B cell (primary cell): ENCODE measurements around the gene CCDC187. TPM values are rescaled to one million over a fixed set of nuclear protein-coding genes. Genes with fewer than 3 reads are reported as not detected.

Source experiments
- ATAC-seq: fragments of 200-7000 bp; cut with Tn5 transposase; one replicate; pipeline ENCODE4 v1.10.0; 2021; ENCODE audit warnings: low read depth, mild to moderate bottlenecking, moderate number of reproducible peaks, moderate library complexity
- CTCF ChIA-PET: fragments of 350-600 bp; sonication (Branson Sonifier 250); formaldehyde crosslinking; loops from one replicate; lab custom pipeline; 2021; ENCODE audit warnings: antibody characterized with exemption, inconsistent platforms; lab: Charles Lee
- POLR2A ChIA-PET: fragments of 350-600 bp; sonication (Branson Sonifier 250); formaldehyde crosslinking; loops from one replicate; lab custom pipeline; 2021; ENCODE audit warnings: antibody characterized with exemption; lab: Charles Lee
- DNase-seq: peaks from one replicate; pipeline ENCODE4 v3.0.0; 2013
- H2AFZ ChIP-seq: 2 replicates; pipeline ENCODE4 v1.6.1; 2012; ENCODE audit warnings: mild to moderate bottlenecking, low read depth, low read length; ENCODE audit not compliant: insufficient read depth, poor library complexity, severe bottlenecking
- H3K27ac ChIP-seq, 2 donors: 1 replicate in 1 of 2; 2 replicates in 1 of 2; pipeline ENCODE4 v1.5.1; 2012 to 2013; ENCODE audit warnings: low read length in 2 of 2, mild to moderate bottlenecking in 2 of 2, moderate library complexity in 1 of 2
- H3K27me3 ChIP-seq, 4 experiments: fragments of 200-600 bp in 1 of 4; sonication (generic) in 1 of 4; replicated peaks in 1 of 4; 1 replicate in 2 of 4; 2 replicates in 2 of 4; pipeline versions ENCODE4 v1.6.1 to v1.7.0; 2013 to 2016; ENCODE audit warnings: low read length in 3 of 4, mild to moderate bottlenecking in 2 of 4, mixed read lengths in 1 of 4, moderate library complexity in 1 of 4; ENCODE audit not compliant: insufficient read depth in 4 of 4, control insufficient read depth in 3 of 4; ENCODE audit errors: control extremely low read depth in 1 of 4
- H3K36me3 ChIP-seq, 2 experiments: replicated peaks in 1 of 2; 1 replicate in 1 of 2; 2 replicates in 1 of 2; pipeline versions ENCODE4 v1.6.1 to v1.7.1; 2013; ENCODE audit warnings: low read length in 1 of 2; ENCODE audit not compliant: insufficient read depth in 2 of 2, control insufficient read depth in 1 of 2; ENCODE audit errors: control extremely low read depth in 1 of 2, extremely low read depth in 1 of 2
- H3K4me1 ChIP-seq, 2 donors: fragments of 200-600 bp in 1 of 2; sonication (generic) in 1 of 2; 1 replicate in 1 of 2; 2 replicates in 1 of 2; pipeline versions ENCODE4 v1.5.1 to v1.6.1; 2013 to 2017; ENCODE audit warnings: low read length in 2 of 2; ENCODE audit not compliant: control insufficient read depth in 2 of 2, insufficient read depth in 2 of 2
- H3K4me2 ChIP-seq: replicated peaks from 2 replicates; pipeline ENCODE3; 2012; ENCODE audit warnings: mild to moderate bottlenecking, low read depth, low read length; ENCODE audit not compliant: poor library complexity, severe bottlenecking
- H3K4me3 ChIP-seq, 5 experiments: fragments of 200-600 bp in 1 of 5; sonication (generic) in 1 of 5; 1 replicate in 3 of 5; 2 replicates in 2 of 5; pipeline versions ENCODE4 v1.5.1 to v1.7.0; 2011 to 2016; ENCODE audit warnings: low read length in 4 of 5, mild to moderate bottlenecking in 4 of 5, low read depth in 2 of 5, control low read depth in 1 of 5, moderate library complexity in 1 of 5; ENCODE audit not compliant: insufficient read depth in 1 of 5; ENCODE audit errors: control extremely low read depth in 1 of 5, extremely low read depth in 1 of 5
- H3K79me2 ChIP-seq: fragments of 200-600 bp; sonication (generic); one replicate; pipeline ENCODE4 v1.6.0; 2016; ENCODE audit warnings: low read length; ENCODE audit not compliant: control insufficient read depth, insufficient read depth
- H3K9ac ChIP-seq: fragments of 200-600 bp; sonication (generic); 2 replicates; pipeline ENCODE4 v1.6.1; 2017; ENCODE audit warnings: mild to moderate bottlenecking, low read length, moderate library complexity
- H3K9me3 ChIP-seq, 3 donors: one replicate each; pipeline versions ENCODE4 v1.6.1 to v1.7.1; 2013; ENCODE audit warnings: low read length in 2 of 3; ENCODE audit not compliant: control insufficient read depth in 2 of 3, insufficient read depth in 1 of 3; ENCODE audit errors: control extremely low read depth in 1 of 3
- H4K20me1 ChIP-seq: 2 replicates; pipeline ENCODE4 v1.6.0; 2012; ENCODE audit warnings: mild to moderate bottlenecking, low read length; ENCODE audit not compliant: insufficient read depth, control insufficient read depth, poor library complexity, severe bottlenecking
- H3K27ac Mint-ChIP-seq: one replicate; pipeline ENCODE4 v1.8.0; 2021; ENCODE audit warnings: mixed read lengths
- H3K27me3 Mint-ChIP-seq: one replicate; pipeline ENCODE4 v1.8.0; 2021; ENCODE audit warnings: mixed read lengths
- H3K4me1 Mint-ChIP-seq: one replicate; pipeline ENCODE4 v1.8.0; 2021; ENCODE audit warnings: mixed read lengths
- H3K4me3 Mint-ChIP-seq: one replicate; pipeline ENCODE4 v1.8.0; 2021; ENCODE audit warnings: mixed read lengths
- H3K9me3 Mint-ChIP-seq: one replicate; pipeline ENCODE4 v1.8.0; 2022; ENCODE audit warnings: mixed read lengths; ENCODE audit not compliant: insufficient read depth
- EZH2 ChIP-seq: IDR thresholded peaks from 2 replicates; pipeline ENCODE4 v1.6.1; 2012; ENCODE audit warnings: borderline replicate concordance, low read depth, mild to moderate bottlenecking, moderate library complexity, low read length; ENCODE audit not compliant: insufficient read depth, poor library complexity, severe bottlenecking
- WGBS: methylation state at CpG from one replicate; pipeline ENCODE4 v1.1.5; 2013; ENCODE audit warnings: missing lambda C conversion rate; ENCODE audit not compliant: insufficient coverage; 5-methylcytosine and 5-hydroxymethylcytosine counted together
- intact Hi-C: fragments of 100-400 bp; cut with micrococcal nuclease; formaldehyde crosslinking; loops from one replicate; pipeline ENCODE4 v1.10.0; 2022
- polyA plus RNA-seq: library from polyadenylated mRNA; depleted of rRNA; stranded (reverse); fragments of >200 nt; gene quantifications from 2 replicates; pipeline ENCODE4 v1.2.3, GENCODE V29; 2012
- total RNA-seq, 2 donors: library from RNA; stranded (reverse); fragments of 120-200 nt in 1 of 2; gene quantifications; 1 replicate in 1 of 2; 2 replicates in 1 of 2; pipeline versions ENCODE4 v1.2.3 to v1.2.4, GENCODE V29; 2013 to 2022
- TF ChIP-seq, protein P1 (sequence below): fragments of 200-600 bp; IDR thresholded peaks from one replicate; pipeline ENCODE4 v1.8.0; 2022; ENCODE audit warnings: antibody characterized with exemption, mild to moderate bottlenecking

CCDC187 gene
- total and polyA plus RNA-seq, 2 donors (not counting 1 experiment from before 2014, with no cell fraction given): 1.5 to 7.6 TPM

DNA sequence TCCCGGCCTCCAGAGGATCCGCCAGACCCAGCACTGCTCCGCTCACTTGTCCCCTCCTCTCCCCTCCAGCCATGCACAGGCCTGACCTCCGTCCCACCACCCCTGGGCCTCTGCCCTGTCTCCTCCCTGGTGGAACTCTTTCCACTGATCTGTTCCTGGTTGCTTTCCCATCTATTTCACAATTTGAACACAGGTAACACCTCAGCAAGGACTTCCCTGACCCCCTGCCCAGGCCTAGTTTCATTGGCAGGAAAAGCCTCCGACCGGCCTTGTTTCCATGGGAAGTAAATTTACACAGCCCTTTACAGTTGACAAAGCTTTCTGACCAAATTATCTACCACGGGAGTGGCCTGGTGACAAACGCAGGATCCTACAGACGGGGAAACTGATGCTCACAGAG is 73.1 kb downstream of the CCDC187 start:
- intact Hi-C loops: no loop called here
- CTCF ChIA-PET: interaction anchor here (0.7 to 1.0 kb wide), 4 partner anchors 8 to 624 kb away, joined by 3 read pairs; no protein-coding TSS in a partner anchor
- no peaks in the 10 kb centered on the region for H3K9me3 Mint-ChIP-seq
- ATAC-seq (no peak), DNase-seq (no peak)
- H3K4me1 Mint-ChIP-seq: peaks cover 90% of the 10 kb centered on the region
- H3K4me3 ChIP-seq: no peak overlapping the region
- H4K20me1 ChIP-seq: peaks cover 88% of the 10 kb centered on the region
- no peak overlapping the region for H2AFZ ChIP-seq
- H3K36me3 ChIP-seq: peaks cover 0 to 63% of the 10 kb centered on the region in 2 experiments
- H3K9ac ChIP-seq: no peak overlapping the region
- WGBS: 98% methylated on average over 9 of the region's 9 CpGs
- no peaks in the 10 kb centered on the region for H3K27me3 ChIP-seq
- POLR2A ChIA-PET: no interaction called here
- peaks cover 100% of the 10 kb centered on the region for H3K79me2 ChIP-seq
- H3K27ac Mint-ChIP-seq: peak overlapping the region; percentile 32
- H3K4me1 ChIP-seq: peaks cover 39 to 75% of the 10 kb centered on the region in 2 donors
- H3K27me3 Mint-ChIP-seq: no peaks in the 10 kb centered on the region
- peak overlapping the region; percentile 23 for H3K4me3 Mint-ChIP-seq
- peaks cover 0 to 4% (median 0%) of the 10 kb centered on the region in 3 donors for H3K9me3 ChIP-seq
- TF ChIP-seq EZH2: no peak
- TF ChIP-seq, protein P1, sequence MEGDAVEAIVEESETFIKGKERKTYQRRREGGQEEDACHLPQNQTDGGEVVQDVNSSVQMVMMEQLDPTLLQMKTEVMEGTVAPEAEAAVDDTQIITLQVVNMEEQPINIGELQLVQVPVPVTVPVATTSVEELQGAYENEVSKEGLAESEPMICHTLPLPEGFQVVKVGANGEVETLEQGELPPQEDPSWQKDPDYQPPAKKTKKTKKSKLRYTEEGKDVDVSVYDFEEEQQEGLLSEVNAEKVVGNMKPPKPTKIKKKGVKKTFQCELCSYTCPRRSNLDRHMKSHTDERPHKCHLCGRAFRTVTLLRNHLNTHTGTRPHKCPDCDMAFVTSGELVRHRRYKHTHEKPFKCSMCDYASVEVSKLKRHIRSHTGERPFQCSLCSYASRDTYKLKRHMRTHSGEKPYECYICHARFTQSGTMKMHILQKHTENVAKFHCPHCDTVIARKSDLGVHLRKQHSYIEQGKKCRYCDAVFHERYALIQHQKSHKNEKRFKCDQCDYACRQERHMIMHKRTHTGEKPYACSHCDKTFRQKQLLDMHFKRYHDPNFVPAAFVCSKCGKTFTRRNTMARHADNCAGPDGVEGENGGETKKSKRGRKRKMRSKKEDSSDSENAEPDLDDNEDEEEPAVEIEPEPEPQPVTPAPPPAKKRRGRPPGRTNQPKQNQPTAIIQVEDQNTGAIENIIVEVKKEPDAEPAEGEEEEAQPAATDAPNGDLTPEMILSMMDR: no peak
- no peak overlapping the region for H3K27ac ChIP-seq
- H3K4me2 ChIP-seq: no peak overlapping the region

DNA sequence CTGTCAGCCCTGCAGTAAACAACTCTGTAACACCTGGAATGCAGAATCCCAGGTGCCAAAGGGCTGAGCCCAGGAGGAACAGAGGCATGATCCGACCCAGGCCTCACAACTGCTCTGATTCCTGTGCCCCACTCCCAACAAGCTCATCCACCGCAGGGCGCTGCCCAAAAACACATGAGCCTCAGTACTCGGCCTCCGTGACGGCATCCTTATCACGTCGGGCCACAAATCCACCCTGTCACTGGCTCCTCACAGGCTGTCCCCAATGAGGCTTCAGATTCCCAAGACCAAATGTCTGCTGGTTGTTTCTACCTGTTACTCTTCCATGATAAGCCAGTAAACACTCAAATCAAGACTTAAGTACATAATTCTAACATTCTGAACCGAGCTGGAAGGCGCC is 73.5 kb downstream of the CCDC187 start:
- Mint-ChIP-seq H3K27me3 (no peaks in the 10 kb centered on the region), H3K4me3 (no peak overlapping the region), H3K9me3 (no peaks in the 10 kb centered on the region), H3K27ac (peak overlapping the region; percentile 32), H3K4me1 (peaks cover 90% of the 10 kb centered on the region)
- Histone ChIP-seq H3K9ac (no peak overlapping the region), H4K20me1 (peaks cover 88% of the 10 kb centered on the region), H2AFZ (no peak overlapping the region), H3K4me3 (no peak overlapping the region), H3K4me1 (peaks cover 43 to 75% of the 10 kb centered on the region in 2 donors), H3K79me2 (peaks cover 98% of the 10 kb centered on the region), H3K9me3 (peaks cover 0 to 9% (median 0%) of the 10 kb centered on the region in 3 donors), H3K27me3 (no peaks in the 10 kb centered on the region), H3K4me2 (no peak overlapping the region), H3K27ac (no peak overlapping the region), H3K36me3 (peaks cover 0 to 59% of the 10 kb centered on the region in 2 experiments)
- ChIA-PET POLR2A (no interaction called here), CTCF (interaction anchor here (0.7 to 0.9 kb wide), 2 partner anchors 8 to 623 kb away, joined by 3 read pairs; no protein-coding TSS in a partner anchor)
- TF ChIP-seq, protein P1: no peak
- no peak for TF ChIP-seq EZH2
- DNase-seq (no peak), ATAC-seq (no peak)
- WGBS: 99% methylated on average over 10 of the region's 10 CpGs
- intact Hi-C loops: no loop called here
